KOPT-K1 (cell line): ENCODE data around the gene ATG12.

ENCODE experiments used
- H3K27ac ChIP-seq: fragments of 200-600 bp; sonication (generic); 2 replicates; pipeline ENCODE4 v1.5.1; 2016; ENCODE audit warnings: antibody characterized with exemption, mild to moderate bottlenecking, low read depth, low read length; ENCODE audit not compliant: poor library complexity, severe bottlenecking
- H3K36me3 ChIP-seq: fragments of 200-600 bp; sonication (generic); 2 replicates; pipeline ENCODE4 v1.5.1; 2017; ENCODE audit warnings: antibody characterized with exemption, mild to moderate bottlenecking, low read length, moderate library complexity; ENCODE audit not compliant: insufficient read depth
- H3K9me3 ChIP-seq: fragments of 200-600 bp; sonication (generic); 2 replicates; pipeline ENCODE4 v1.5.1; 2017; ENCODE audit warnings: antibody characterized with exemption, low read length, mild to moderate bottlenecking; ENCODE audit not compliant: insufficient read depth, poor library complexity, severe bottlenecking

The ATG12 gene

GRCh38 chr5:115854139-115854538 lies 12.8 kb upstream of the ATG12 start:
- peaks cover 14% of the 10 kb centered on the region for H3K9me3 ChIP-seq
- no peaks in the 10 kb centered on the region for H3K36me3 ChIP-seq
- no peak overlapping the region for H3K27ac ChIP-seq

- H3K27ac ChIP-seq = no peak overlapping the region
- no peaks in the 10 kb centered on the region for H3K36me3 ChIP-seq
- H3K9me3 ChIP-seq = peaks cover 14% of the 10 kb centered on the region
These were observed 9.5 kb upstream of the ATG12 start for GRCh38 chr5:115850744-115851416.

GRCh38 chr5:115849258-115849798 lies 8.0 kb upstream of the ATG12 start:
- H3K27ac ChIP-seq = no peak overlapping the region
- no peaks in the 10 kb centered on the region for H3K36me3 ChIP-seq
- H3K9me3 ChIP-seq = peaks cover 13% of the 10 kb centered on the region

GRCh38 chr5:115847290-115847689 lies 5.9 kb upstream of the ATG12 start:
- no peak overlapping the region for H3K27ac ChIP-seq
- H3K36me3 ChIP-seq = no peaks in the 10 kb centered on the region
- no peaks in the 10 kb centered on the region for H3K9me3 ChIP-seq

GRCh38 chr5:115844321-115844817 lies 3.0 kb upstream of the ATG12 start:
- H3K27ac ChIP-seq = no peak overlapping the region

GRCh38 chr5:115843444-115844130 lies 2.2 kb upstream of the ATG12 start:
- Histone ChIP-seq H3K36me3 (peaks cover 2% of the 10 kb centered on the region; the same call in 1 of the 2 replicates), H3K9me3 (no peaks in the 10 kb centered on the region)

More at GRCh38 chr5:115844321-115844817, 3.0 kb upstream of the ATG12 start:
- no peaks in the 10 kb centered on the region for H3K9me3 ChIP-seq
- no peaks in the 10 kb centered on the region for H3K36me3 ChIP-seq

GRCh38 chr5:115842952-115843351 lies 1.6 kb upstream of the ATG12 start:
- H3K36me3 ChIP-seq = peaks cover 8% of the 10 kb centered on the region
- H3K9me3 ChIP-seq = no peaks in the 10 kb centered on the region
- H3K27ac ChIP-seq = peak overlapping the region; percentile 90

More at GRCh38 chr5:115843444-115844130, 2.2 kb upstream of the ATG12 start:
- no peak overlapping the region for H3K27ac ChIP-seq

GRCh38 chr5:115842089-115842935 lies 947 bp upstream of the ATG12 start:
- Histone ChIP-seq H3K9me3 (no peaks in the 10 kb centered on the region), H3K36me3 (peaks cover 15% of the 10 kb centered on the region), H3K27ac (peak overlapping the region; percentile 90)

GRCh38 chr5:115840873-115841272 lies 492 bp downstream of the ATG12 start:
- Histone ChIP-seq H3K27ac (peak overlapping the region; percentile 90), H3K9me3 (no peaks in the 10 kb centered on the region), H3K36me3 (peaks cover 29% of the 10 kb centered on the region)

GRCh38 chr5:115838885-115839518 lies 2.4 kb downstream of the ATG12 start:
- Histone ChIP-seq H3K36me3 (peaks cover 48% of the 10 kb centered on the region), H3K27ac (no peak overlapping the region), H3K9me3 (no peaks in the 10 kb centered on the region)

GRCh38 chr5:115835481-115835880 lies 5.9 kb downstream of the ATG12 start:
- peaks cover 76% of the 10 kb centered on the region for H3K36me3 ChIP-seq

GRCh38 chr5:115831163-115831768 lies 10.1 kb downstream of the ATG12 start:
- Histone ChIP-seq H3K9me3 (no peaks in the 10 kb centered on the region), H3K27ac (no peak overlapping the region), H3K36me3 (peaks cover 82% of the 10 kb centered on the region)

More at GRCh38 chr5:115835481-115835880, 5.9 kb downstream of the ATG12 start:
- Histone ChIP-seq H3K9me3 (no peaks in the 10 kb centered on the region), H3K27ac (no peak overlapping the region)

GRCh38 chr5:115829913-115830312 lies 11.5 kb downstream of the ATG12 start:
- no peak overlapping the region for H3K27ac ChIP-seq
- H3K9me3 ChIP-seq = no peaks in the 10 kb centered on the region
- H3K36me3 ChIP-seq = peaks cover 69% of the 10 kb centered on the region

GRCh38 chr5:115825948-115826347 lies 15.4 kb downstream of the ATG12 start:
- Histone ChIP-seq H3K9me3 (no peaks in the 10 kb centered on the region), H3K36me3 (peaks cover 35% of the 10 kb centered on the region), H3K27ac (no peak overlapping the region)
